NCI-H82 treated with DMSO at 0.1 percent for 48 hours (cell line): Measurements from ENCODE around the gene ZBTB45.
"Not testable (repeated sequence)": the region's sequence is repeated elsewhere in the genome, so short reads cannot be mapped to it uniquely, and the experiment has no call there.

ENCODE experiments used
- DNase-seq: peaks from one replicate; lab custom pipeline; 2025; ENCODE audit not compliant: unreplicated experiment; lab: John Stamatoyannopoulos, UW

Gene ZBTB45

GRCh38 chr19:58555369-58555885, 35.8 kb upstream of the ZBTB45 start:
- DNase-seq = no peak

- DNase-seq = no peak
These were observed 35.1 kb upstream of the ZBTB45 start, which contains the start of gene CHMP2A for GRCh38 chr19:58554494-58555368. Gene CHMP2A, minus strand, starts transcription at chr19:58555105. Its CDS starts 893 bp downstream, at chr19:58554212.

GRCh38 chr19:58553799-58554493, 34.3 kb upstream of the ZBTB45 start:
- DNase-seq = no peak

GRCh38 chr19:58552655-58553054, 33.0 kb upstream of the ZBTB45 start:
- no peak for DNase-seq

DNA sequence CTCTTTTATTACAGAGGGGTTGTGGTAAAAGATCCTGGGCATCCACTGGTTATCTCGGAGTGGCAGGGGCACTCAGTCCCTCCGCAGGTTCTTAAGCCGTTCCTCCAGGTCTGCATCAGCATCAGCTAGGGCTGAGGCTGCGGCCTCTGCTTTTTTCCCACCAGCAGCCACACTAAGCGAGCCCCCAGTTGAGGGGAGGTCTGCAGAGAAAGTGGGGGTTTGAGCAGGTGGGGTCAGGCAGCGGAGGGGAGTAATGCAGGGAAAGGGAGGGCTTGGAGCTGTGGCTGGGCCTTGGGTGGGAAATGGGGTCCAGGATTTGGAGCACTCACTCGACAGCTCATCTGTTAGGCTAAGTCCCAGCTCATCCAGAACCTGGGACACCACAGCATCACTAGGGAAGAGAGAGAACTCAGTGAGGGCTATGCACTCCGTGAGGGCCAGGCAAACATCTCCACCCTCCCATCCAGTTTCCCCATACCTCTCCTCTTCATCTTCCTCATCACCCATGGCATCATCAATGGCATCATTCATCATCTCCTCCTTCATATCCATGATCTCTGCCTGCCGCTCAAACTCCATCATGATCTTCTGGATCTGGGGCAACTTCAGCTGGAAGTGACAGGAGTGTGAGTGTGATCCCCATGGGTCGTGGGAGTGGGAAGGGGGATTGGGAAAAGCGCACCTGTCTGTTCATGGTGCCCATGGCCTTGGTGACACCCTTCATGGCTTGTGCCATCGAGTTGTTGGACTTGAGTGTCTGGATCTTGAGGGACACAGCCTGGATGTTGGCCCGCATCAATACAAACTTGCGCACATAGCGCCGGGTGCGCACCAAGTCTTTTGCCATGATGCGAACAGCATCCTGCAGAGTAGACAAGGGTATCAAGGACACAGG, 32.2 kb upstream of the ZBTB45 start:
- no peak for DNase-seq

DNA sequence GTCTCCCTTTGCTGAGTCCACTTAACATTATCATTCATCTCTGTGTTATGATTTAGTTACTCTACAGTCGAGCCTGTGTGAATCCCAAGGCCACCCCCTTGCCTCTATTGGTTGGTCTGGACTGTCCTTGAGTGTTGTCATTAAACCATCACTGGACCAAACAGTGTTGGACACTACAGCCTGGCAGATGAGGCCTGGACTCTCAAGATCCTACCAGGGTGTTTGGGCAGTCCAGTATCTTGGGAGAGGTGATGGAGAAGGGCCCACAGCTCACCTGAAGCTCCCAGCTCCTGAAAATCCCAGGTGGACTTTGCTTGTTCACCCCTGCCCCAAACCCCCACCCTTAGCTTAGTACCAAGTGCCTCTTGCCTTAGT, 31.5 kb upstream of the ZBTB45 start:
- no peak for DNase-seq

- DNase-seq = no peak
These were observed 30.9 kb upstream of the ZBTB45 start for GRCh38 chr19:58550362-58551122.

DNA sequence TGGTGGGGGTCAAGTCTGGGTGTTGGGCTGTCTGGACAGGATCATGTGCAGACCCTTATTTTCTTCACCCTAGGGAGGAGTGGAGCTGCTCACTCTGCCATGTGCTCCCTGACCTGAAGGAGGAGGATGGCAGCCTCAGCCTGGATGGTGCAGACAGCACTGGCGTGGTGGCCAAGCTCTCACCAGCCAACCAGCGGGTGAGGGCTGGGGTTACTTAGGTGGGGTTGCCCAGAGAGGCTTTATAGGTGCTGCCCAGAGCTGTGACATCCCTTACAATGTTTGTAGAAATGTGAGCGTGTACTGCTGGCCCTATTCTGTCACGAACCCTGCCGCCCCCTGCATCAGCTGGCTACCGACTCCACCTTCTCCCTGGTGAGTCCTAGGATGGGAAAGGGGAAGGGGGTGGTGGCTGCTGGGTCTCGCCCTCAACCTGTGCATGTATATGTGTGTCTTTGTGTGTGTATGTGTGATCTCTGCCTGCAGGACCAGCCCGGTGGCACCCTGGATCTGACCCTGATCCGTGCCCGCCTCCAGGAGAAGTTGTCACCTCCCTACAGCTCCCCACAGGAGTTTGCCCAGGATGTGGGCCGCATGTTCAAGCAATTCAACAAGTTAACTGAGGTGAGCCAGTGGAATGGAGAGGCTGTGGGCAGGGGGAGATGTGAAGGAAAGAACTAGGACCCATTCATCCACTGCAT, 30.2 kb upstream of the ZBTB45 start:
- DNase-seq = no peak

- no peak for DNase-seq
These were observed 29.5 kb upstream of the ZBTB45 start for GRCh38 chr19:58548859-58549663.

GRCh38 chr19:58547323-58548312, 28.0 kb upstream of the ZBTB45 start:
- DNase-seq = no peak

GRCh38 chr19:58546019-58546530, 26.5 kb upstream of the ZBTB45 start:
- DNase-seq = no peak

GRCh38 chr19:58545286-58546018, 25.8 kb upstream of the ZBTB45 start:
- DNase-seq = no peak

- no peak for DNase-seq
These were observed 25.1 kb upstream of the ZBTB45 start for GRCh38 chr19:58544591-58545285.

- no peak for DNase-seq
These were observed 24.4 kb upstream of the ZBTB45 start, which contains the start of gene TRIM28 for GRCh38 chr19:58543826-58544590. Gene TRIM28, plus strand, starts transcription at chr19:58544064. Its CDS starts 694 bp downstream, at chr19:58544758.

DNA sequence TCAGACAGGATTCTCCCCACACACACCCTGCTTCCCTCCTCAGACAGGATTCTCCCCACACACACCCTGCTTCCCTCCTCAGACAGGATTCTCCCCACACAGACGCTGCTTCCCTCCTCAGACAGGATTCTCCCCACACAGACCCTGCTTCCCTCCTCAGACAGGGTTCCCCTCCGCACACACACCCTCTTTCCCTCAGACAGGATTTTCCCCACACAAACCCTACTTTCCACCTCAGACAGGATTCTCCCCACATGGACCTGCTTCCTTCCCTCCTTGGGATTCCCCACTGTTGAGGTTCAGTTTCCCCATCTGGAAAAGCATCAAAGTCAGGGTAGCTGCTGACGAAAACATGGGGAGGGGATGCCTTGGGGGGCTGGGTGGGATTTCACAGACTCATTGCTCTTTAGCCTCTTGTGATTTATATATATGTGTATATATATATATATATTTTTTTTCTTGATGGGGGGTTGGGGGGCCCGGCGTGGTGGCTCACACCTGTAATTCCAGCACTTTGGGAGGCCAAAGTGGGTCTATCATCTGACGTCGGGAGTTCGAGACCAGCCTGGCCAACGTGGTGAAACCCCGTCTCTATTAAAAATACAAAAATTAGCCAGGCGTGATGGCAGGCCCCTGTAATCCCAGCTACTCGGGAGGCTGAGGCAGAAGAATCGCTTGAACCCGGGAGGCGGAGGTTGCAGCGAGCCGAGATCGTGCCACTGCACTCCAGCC, 23.2 kb upstream of the ZBTB45 start:
- DNase-seq = not testable (repeated sequence)
